OCI-LY1 (cell line): ENCODE results near the gene TK2.

ENCODE experiments used
- H2AFZ ChIP-seq: fragments of 200-600 bp; sonication (generic), shearing (Covaris generic); 2 replicates; pipeline ENCODE4 v1.6.0; 2014; ENCODE audit warnings: antibody characterized with exemption, mild to moderate bottlenecking, low read length
- H3F3A ChIP-seq: fragments of 200-600 bp; sonication (generic), shearing (Covaris generic); 2 replicates; pipeline ENCODE4 v1.6.0; 2014; ENCODE audit warnings: mild to moderate bottlenecking, antibody characterized with exemption, low read length, moderate library complexity; ENCODE audit not compliant: insufficient read depth
- H3K27ac ChIP-seq: fragments of 200-600 bp; sonication (generic); 2 replicates; pipeline ENCODE4 v1.5.1; 2014; ENCODE audit warnings: low read length, mixed run types, mild to moderate bottlenecking, low read depth; ENCODE audit not compliant: poor library complexity, severe bottlenecking
- H3K27me3 ChIP-seq: fragments of 200-600 bp; sonication (generic); 2 replicates; pipeline ENCODE4 v1.6.0; 2014; ENCODE audit warnings: antibody characterized with exemption, mild to moderate bottlenecking, low read length, moderate library complexity; ENCODE audit not compliant: insufficient read depth
- H3K36me3 ChIP-seq: fragments of 200-600 bp; sonication (generic); 2 replicates; pipeline ENCODE4 v1.6.1; 2014; ENCODE audit warnings: mild to moderate bottlenecking, antibody characterized with exemption, low read length, moderate library complexity, mixed read lengths; ENCODE audit not compliant: insufficient read depth
- H3K4me1 ChIP-seq: fragments of 200-600 bp; sonication (generic); 2 replicates; pipeline ENCODE4 v1.5.1; 2014; ENCODE audit warnings: mild to moderate bottlenecking, low read length, moderate library complexity; ENCODE audit not compliant: insufficient read depth, severe bottlenecking
- H3K4me2 ChIP-seq: fragments of 200-600 bp; sonication (generic), shearing (Covaris generic); 2 replicates; pipeline ENCODE4 v1.6.1; 2014; ENCODE audit warnings: low read length
- H3K4me3 ChIP-seq: fragments of 200-600 bp; sonication (generic); 2 replicates; pipeline ENCODE4 v1.5.1; 2014; ENCODE audit warnings: low read length, low read depth, mild to moderate bottlenecking, mixed read lengths; ENCODE audit not compliant: poor library complexity, severe bottlenecking
- H3K79me2 ChIP-seq: fragments of 200-600 bp; shearing (Covaris generic); 2 replicates; pipeline ENCODE4 v1.6.1; 2016; ENCODE audit warnings: mixed run types, low read length, mixed read lengths; ENCODE audit not compliant: insufficient read depth
- H3K9ac ChIP-seq: fragments of 200-600 bp; sonication (generic), shearing (Covaris generic); 2 replicates; pipeline ENCODE4 v1.6.1; 2014; ENCODE audit warnings: mild to moderate bottlenecking, low read length, mixed read lengths
- H3K9me2 ChIP-seq: fragments of 200-600 bp; sonication (generic), shearing (Covaris generic); 2 replicates; pipeline ENCODE4 v1.6.1; 2014; ENCODE audit warnings: low read depth, mild to moderate bottlenecking, low read length, mixed read lengths
- H3K9me3 ChIP-seq: fragments of 200-600 bp; shearing (Covaris generic); 2 replicates; pipeline ENCODE4 v1.6.1; 2014; ENCODE audit warnings: low read length, mixed read lengths
- H4K20me1 ChIP-seq: fragments of 200-600 bp; sonication (generic), shearing (Covaris generic); 2 replicates; pipeline ENCODE4 v1.6.0; 2016; ENCODE audit warnings: mild to moderate bottlenecking, low read length; ENCODE audit not compliant: insufficient read depth
- CTCF ChIP-seq: fragments of 200-600 bp; sonication (generic), shearing (Covaris generic); IDR thresholded peaks from 2 replicates; pipeline ENCODE4 v1.5.1; 2017; ENCODE audit warnings: mild to moderate bottlenecking, antibody characterized with exemption, low read length, moderate library complexity, mixed read lengths
- EZH2 ChIP-seq: fragments of 200-600 bp; sonication (generic), shearing (Covaris generic); IDR thresholded peaks from 2 replicates; pipeline ENCODE4 v1.8.0; 2017; ENCODE audit warnings: borderline replicate concordance, mixed run types, mild to moderate bottlenecking, antibody characterized with exemption, low read length, moderate library complexity, mixed read lengths

Gene TK2

GRCh38 chr16:66575060-66575459, 25.1 kb upstream of the TK2 start:
- no peaks in the 10 kb centered on the region for H3K9me3 ChIP-seq
- H3K9me2 ChIP-seq = no peaks in the 10 kb centered on the region
- no peaks in the 10 kb centered on the region for H3K27me3 ChIP-seq
- no peaks in the 10 kb centered on the region for H3F3A ChIP-seq
- no peaks in the 10 kb centered on the region for H4K20me1 ChIP-seq
- no peaks in the 10 kb centered on the region for H3K4me1 ChIP-seq
- TF ChIP-seq EZH2 (no peak), CTCF (no peak)
- no peaks in the 10 kb centered on the region for H3K36me3 ChIP-seq
- no peak overlapping the region for H3K27ac ChIP-seq
- H3K9ac ChIP-seq = no peak overlapping the region
- no peak overlapping the region for H2AFZ ChIP-seq
- no peaks in the 10 kb centered on the region for H3K79me2 ChIP-seq
- H3K4me2 ChIP-seq = no peak overlapping the region
- H3K4me3 ChIP-seq = no peak overlapping the region

GRCh38 chr16:66574531-66574930, 24.6 kb upstream of the TK2 start:
- H3K4me2 ChIP-seq = no peak overlapping the region
- no peak overlapping the region for H3K4me3 ChIP-seq
- H3K36me3 ChIP-seq = no peaks in the 10 kb centered on the region
- H3K9me2 ChIP-seq = no peaks in the 10 kb centered on the region
- H3K9ac ChIP-seq = no peak overlapping the region
- no peaks in the 10 kb centered on the region for H3K27me3 ChIP-seq
- H3K4me1 ChIP-seq = no peaks in the 10 kb centered on the region
- H3F3A ChIP-seq = no peaks in the 10 kb centered on the region
- no peak for TF ChIP-seq CTCF
- TF ChIP-seq EZH2 = no peak
- no peaks in the 10 kb centered on the region for H3K79me2 ChIP-seq
- H3K27ac ChIP-seq = no peak overlapping the region
- H3K9me3 ChIP-seq = no peaks in the 10 kb centered on the region
- no peak overlapping the region for H2AFZ ChIP-seq
- no peaks in the 10 kb centered on the region for H4K20me1 ChIP-seq

- Histone ChIP-seq H3K27ac (no peak overlapping the region), H3K36me3 (no peaks in the 10 kb centered on the region), H3K4me2 (no peak overlapping the region), H2AFZ (no peak overlapping the region), H3K9me2 (no peaks in the 10 kb centered on the region), H4K20me1 (no peaks in the 10 kb centered on the region), H3F3A (no peaks in the 10 kb centered on the region), H3K4me3 (no peak overlapping the region), H3K9me3 (no peaks in the 10 kb centered on the region), H3K9ac (no peak overlapping the region), H3K27me3 (no peaks in the 10 kb centered on the region), H3K79me2 (no peaks in the 10 kb centered on the region), H3K4me1 (no peaks in the 10 kb centered on the region)
- TF ChIP-seq CTCF = no peak
- no peak for TF ChIP-seq EZH2
These were observed 24.2 kb upstream of the TK2 start for GRCh38 chr16:66574081-66574480.
